Natural killer cell (primary cell): ENCODE results near the gene ELN. TPM values are rescaled to one million over a fixed set of nuclear protein-coding genes. Genes with fewer than 3 reads are reported as not detected.

Source experiments
- ATAC-seq, 3 donors: fragments of 150-1000 bp in 2 of 3; fragments of 200-7000 bp in 1 of 3; cut with Tn5 transposase; 1 replicate in 1 of 3; 2 replicates in 2 of 3; pipeline ENCODE4 v1.10.0; 2021; ENCODE audit warnings: mild to moderate bottlenecking in 2 of 3, moderate library complexity in 2 of 3
- DNase-seq, 2 donors: peaks; one replicate each; pipeline versions ENCODE4 v3.0.0 to v3.0.0-alpha.2; 2013 to 2021; ENCODE audit warnings: mixed read lengths in 1 of 2
- H3K27ac ChIP-seq: one replicate; pipeline ENCODE4 v1.5.1; 2013; ENCODE audit warnings: mild to moderate bottlenecking, low read length
- H3K27me3 ChIP-seq: one replicate; pipeline ENCODE4 v1.6.1; 2013; ENCODE audit warnings: low read length; ENCODE audit not compliant: control insufficient read depth, insufficient read depth
- H3K36me3 ChIP-seq: one replicate; pipeline ENCODE4 v1.6.1; 2013; ENCODE audit warnings: low read length; ENCODE audit not compliant: control insufficient read depth, insufficient read depth
- H3K4me1 ChIP-seq: one replicate; pipeline ENCODE4 v1.6.1; 2013; ENCODE audit warnings: low read length; ENCODE audit not compliant: control insufficient read depth, insufficient read depth
- H3K4me3 ChIP-seq: one replicate; pipeline ENCODE4 v1.5.1; 2013; ENCODE audit warnings: low read length
- H3K9me3 ChIP-seq: one replicate; pipeline ENCODE4 v1.6.1; 2013; ENCODE audit warnings: low read length; ENCODE audit not compliant: control insufficient read depth, insufficient read depth
- H3K27ac Mint-ChIP-seq, 2 donors: one replicate each; pipeline ENCODE4 v1.8.0; 2022; ENCODE audit warnings: mild to moderate bottlenecking in 2 of 2, mixed read lengths in 2 of 2, moderate library complexity in 1 of 2
- H3K27me3 Mint-ChIP-seq, 2 donors: one replicate each; pipeline ENCODE4 v1.8.0; 2022; ENCODE audit warnings: low read depth in 2 of 2, mixed read lengths in 2 of 2
- H3K36me3 Mint-ChIP-seq: one replicate; pipeline ENCODE4 v1.8.0; 2022; ENCODE audit warnings: mixed read lengths
- H3K4me1 Mint-ChIP-seq, 2 donors: one replicate each; pipeline ENCODE4 v1.8.0; 2022; ENCODE audit warnings: mixed read lengths in 2 of 2
- H3K4me3 Mint-ChIP-seq: one replicate; pipeline ENCODE4 v1.8.0; 2022; ENCODE audit warnings: mild to moderate bottlenecking, moderate library complexity, mixed read lengths
- H3K9me3 Mint-ChIP-seq, 2 donors: one replicate each; pipeline ENCODE4 v1.8.0; 2022; ENCODE audit warnings: mixed read lengths in 2 of 2
- WGBS: methylation state at CpG from one replicate; pipeline ENCODE4 v1.1.7; 2013; ENCODE audit warnings: missing lambda C conversion rate; ENCODE audit not compliant: insufficient coverage; 5-methylcytosine and 5-hydroxymethylcytosine counted together
- intact Hi-C: fragments of 100-400 bp; cut with micrococcal nuclease; formaldehyde crosslinking; loops from one replicate; pipeline ENCODE4 v1.14.2; 2022
- total RNA-seq, 4 donors: library from RNA; stranded (reverse); fragments of 120-200 nt in 1 of 4; gene quantifications; one replicate each; pipeline versions ENCODE4 v1.2.3 to v1.2.4, GENCODE V29; 2013 to 2022
- TF ChIP-seq, protein P1 (sequence below): fragments of 200-600 bp; IDR thresholded peaks from one replicate; pipeline ENCODE4 v1.8.0; 2022; ENCODE audit warnings: antibody characterized with exemption

Gene ELN
- total RNA-seq, 3 donors from 2014 or later (not counting 1 experiment from before 2014, with no cell fraction given): 0.75 TPM; not detected in 2

DNA sequence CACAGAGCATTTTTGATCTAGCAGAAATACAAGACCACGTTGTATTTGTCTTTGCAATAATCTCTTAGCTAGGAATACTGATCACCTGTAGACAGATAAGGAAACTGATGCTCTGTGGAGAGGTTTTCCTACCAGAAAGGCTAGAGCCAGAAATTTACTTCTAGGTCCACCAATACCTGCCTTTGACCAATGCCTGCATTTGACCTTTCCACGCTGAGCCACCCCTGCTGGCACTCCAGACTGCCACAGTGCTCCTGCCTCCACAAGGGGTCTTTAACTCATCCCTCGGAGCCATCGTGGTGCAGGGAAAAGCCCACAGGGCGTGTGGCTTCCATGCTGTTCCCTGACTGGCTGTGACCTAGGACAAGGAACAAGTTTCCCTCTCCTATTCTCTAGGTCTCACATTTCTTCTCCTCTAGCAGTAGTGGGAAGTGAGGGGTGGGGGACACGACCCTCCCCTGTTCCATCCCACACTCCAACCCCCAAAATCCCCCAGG is 1.5 kb upstream of the ELN start:
- ATAC-seq (peak in 1 of 3 donors; percentile 15), DNase-seq (no peak)
- no peaks in the 10 kb centered on the region for H3K36me3 Mint-ChIP-seq
- intact Hi-C loops: loop anchor here (2.0 kb wide), 1 partner anchor 374 kb away; no protein-coding TSS in a partner anchor
- Histone ChIP-seq H3K27me3 (peaks cover 33% of the 10 kb centered on the region), H3K4me3 (no peak overlapping the region), H3K4me1 (peaks cover 6% of the 10 kb centered on the region), H3K9me3 (no peaks in the 10 kb centered on the region), H3K27ac (no peak overlapping the region), H3K36me3 (no peaks in the 10 kb centered on the region)
- no peak overlapping the region for H3K4me3 Mint-ChIP-seq
- H3K27ac Mint-ChIP-seq: no peak overlapping the region
- H3K27me3 Mint-ChIP-seq: peaks cover 33 to 36% of the 10 kb centered on the region in 2 donors
- TF ChIP-seq, protein P1, sequence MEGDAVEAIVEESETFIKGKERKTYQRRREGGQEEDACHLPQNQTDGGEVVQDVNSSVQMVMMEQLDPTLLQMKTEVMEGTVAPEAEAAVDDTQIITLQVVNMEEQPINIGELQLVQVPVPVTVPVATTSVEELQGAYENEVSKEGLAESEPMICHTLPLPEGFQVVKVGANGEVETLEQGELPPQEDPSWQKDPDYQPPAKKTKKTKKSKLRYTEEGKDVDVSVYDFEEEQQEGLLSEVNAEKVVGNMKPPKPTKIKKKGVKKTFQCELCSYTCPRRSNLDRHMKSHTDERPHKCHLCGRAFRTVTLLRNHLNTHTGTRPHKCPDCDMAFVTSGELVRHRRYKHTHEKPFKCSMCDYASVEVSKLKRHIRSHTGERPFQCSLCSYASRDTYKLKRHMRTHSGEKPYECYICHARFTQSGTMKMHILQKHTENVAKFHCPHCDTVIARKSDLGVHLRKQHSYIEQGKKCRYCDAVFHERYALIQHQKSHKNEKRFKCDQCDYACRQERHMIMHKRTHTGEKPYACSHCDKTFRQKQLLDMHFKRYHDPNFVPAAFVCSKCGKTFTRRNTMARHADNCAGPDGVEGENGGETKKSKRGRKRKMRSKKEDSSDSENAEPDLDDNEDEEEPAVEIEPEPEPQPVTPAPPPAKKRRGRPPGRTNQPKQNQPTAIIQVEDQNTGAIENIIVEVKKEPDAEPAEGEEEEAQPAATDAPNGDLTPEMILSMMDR: no peak
- WGBS: 26% methylated on average over 6 of the region's 6 CpGs
- H3K9me3 Mint-ChIP-seq: no peaks in the 10 kb centered on the region
- H3K4me1 Mint-ChIP-seq: peaks cover 20 to 30% of the 10 kb centered on the region in 2 donors

DNA sequence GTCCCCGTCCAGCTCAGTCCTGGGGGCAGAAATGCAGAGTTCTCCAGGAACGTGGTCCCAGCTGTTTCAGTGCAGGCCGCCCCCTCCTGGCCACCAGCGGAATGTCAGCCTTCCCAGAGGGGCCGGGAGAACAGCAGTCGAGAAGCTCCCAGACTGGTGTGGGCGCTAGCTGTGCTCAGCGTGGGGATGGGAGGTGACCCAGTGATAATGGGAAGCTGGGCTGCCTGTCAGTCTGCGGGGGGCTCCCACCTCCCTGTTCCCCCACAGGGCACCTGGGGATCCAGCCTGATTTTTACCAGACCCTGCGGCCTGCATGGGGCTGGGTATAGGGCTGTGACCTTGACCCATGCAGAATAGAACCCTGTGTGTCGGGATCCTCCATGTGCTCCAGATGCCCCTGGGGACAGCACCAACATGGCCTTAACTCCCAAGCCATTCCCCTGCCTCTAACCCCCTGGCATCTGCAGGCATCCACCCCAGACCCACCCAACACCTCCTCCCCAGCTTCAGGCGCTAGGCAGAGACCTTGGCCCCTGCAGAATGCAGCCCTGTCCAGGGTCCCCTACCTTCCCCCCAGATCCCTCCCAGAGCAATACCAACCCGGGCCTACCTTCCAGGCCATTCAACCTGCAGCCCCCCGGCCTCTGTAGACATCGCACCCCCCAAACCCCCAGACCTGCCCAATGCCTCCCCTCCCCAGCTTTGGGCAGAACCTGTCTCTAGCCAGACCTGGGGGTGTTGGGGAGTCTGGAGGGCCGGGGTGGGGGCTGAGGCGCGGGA is 880 bp upstream of the ELN start:
- H3K27me3 Mint-ChIP-seq: peaks cover 38% of the 10 kb centered on the region in 2 donors
- H3K4me3 Mint-ChIP-seq: no peak overlapping the region

DNA sequence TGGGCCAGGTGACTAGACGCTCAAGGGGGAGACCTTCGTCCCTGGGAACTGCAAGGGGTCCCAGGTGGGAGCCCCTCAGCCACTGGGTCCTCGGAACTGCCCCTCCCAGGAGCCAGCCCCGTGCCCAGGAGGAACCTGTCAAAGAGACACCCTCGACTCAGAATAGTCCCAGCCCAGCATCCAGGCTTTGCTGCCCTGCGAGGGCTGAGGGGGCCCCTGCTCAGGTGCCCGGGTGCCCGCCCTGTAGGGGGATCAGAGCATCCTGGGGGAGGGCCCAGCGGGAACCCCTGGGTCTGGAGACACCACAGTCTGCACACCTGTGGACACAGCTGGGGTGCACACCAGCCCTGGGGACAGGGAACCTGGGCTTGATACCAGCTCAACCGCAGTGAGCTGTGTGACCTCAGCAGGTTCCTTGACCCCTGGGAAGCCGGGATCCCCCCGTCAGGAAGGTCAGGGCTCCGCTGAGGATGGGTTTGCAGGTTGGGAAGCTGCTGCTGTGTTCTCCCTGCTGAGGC is 407 bp downstream of the ELN start:
- Mint-ChIP-seq H3K9me3 (no peaks in the 10 kb centered on the region), H3K4me1 (peaks cover 20 to 30% of the 10 kb centered on the region in 2 donors), H3K27ac (no peak overlapping the region), H3K4me3 (no peak overlapping the region), H3K36me3 (no peaks in the 10 kb centered on the region), H3K27me3 (peaks cover 38 to 39% of the 10 kb centered on the region in 2 donors)
- Histone ChIP-seq H3K36me3 (no peaks in the 10 kb centered on the region), H3K27me3 (peaks cover 30% of the 10 kb centered on the region), H3K4me1 (peaks cover 6% of the 10 kb centered on the region), H3K27ac (no peak overlapping the region), H3K4me3 (no peak overlapping the region), H3K9me3 (no peaks in the 10 kb centered on the region)
- DNase-seq: no peak
- no peak for ATAC-seq
- intact Hi-C loops: no loop called here
- TF ChIP-seq, protein P1: no peak
- WGBS: 14% methylated on average over 13 of the region's 13 CpGs

More for the DNA sequence above, 880 bp upstream of the ELN start:
- Histone ChIP-seq H3K27ac (no peak overlapping the region), H3K27me3 (peaks cover 33% of the 10 kb centered on the region), H3K9me3 (no peaks in the 10 kb centered on the region), H3K36me3 (no peaks in the 10 kb centered on the region), H3K4me3 (no peak overlapping the region), H3K4me1 (peaks cover 6% of the 10 kb centered on the region)
- TF ChIP-seq, protein P1: peak; percentile 93
- WGBS: 20% methylated on average over 16 of the region's 18 CpGs
- peak; percentile 68 to 96 (median 88) for ATAC-seq
- H3K27ac Mint-ChIP-seq: no peak overlapping the region
- no peaks in the 10 kb centered on the region for H3K9me3 Mint-ChIP-seq
- intact Hi-C loops: loop anchor here (1.0 to 2.0 kb wide), 2 partner anchors 161 to 374 kb away; no protein-coding TSS in a partner anchor
- peak; percentile 68 for DNase-seq
- peaks cover 20 to 30% of the 10 kb centered on the region in 2 donors for H3K4me1 Mint-ChIP-seq
- H3K36me3 Mint-ChIP-seq: no peaks in the 10 kb centered on the region
